ENCODE results near the gene MICALL1.

The MICALL1 gene

DNA sequence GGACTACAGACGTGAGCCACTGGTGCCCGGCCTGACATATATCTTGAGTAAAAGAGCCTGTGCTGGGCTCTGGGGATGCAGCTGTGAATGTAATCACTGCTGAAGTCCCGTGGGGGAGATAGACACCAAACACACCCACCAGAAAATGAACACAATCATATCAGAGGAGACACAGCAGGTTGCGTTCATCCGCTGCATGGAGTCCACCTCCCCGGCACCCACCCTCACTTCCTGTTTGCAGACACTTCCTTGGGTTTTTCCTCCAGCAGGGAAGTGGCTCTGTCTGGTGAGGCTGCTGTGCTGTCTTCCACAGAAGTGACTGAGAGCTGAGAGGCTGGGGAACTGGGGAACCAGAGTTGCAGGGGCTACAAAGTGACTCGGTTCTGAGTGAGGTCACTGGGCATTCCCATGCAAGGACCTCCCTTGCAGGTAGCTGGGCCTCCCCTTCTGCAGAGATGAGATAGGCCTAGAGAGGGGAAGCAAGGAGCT, 7.2 kb downstream of the MICALL1 start:
- TF ChIP-seq, protein P1, sequence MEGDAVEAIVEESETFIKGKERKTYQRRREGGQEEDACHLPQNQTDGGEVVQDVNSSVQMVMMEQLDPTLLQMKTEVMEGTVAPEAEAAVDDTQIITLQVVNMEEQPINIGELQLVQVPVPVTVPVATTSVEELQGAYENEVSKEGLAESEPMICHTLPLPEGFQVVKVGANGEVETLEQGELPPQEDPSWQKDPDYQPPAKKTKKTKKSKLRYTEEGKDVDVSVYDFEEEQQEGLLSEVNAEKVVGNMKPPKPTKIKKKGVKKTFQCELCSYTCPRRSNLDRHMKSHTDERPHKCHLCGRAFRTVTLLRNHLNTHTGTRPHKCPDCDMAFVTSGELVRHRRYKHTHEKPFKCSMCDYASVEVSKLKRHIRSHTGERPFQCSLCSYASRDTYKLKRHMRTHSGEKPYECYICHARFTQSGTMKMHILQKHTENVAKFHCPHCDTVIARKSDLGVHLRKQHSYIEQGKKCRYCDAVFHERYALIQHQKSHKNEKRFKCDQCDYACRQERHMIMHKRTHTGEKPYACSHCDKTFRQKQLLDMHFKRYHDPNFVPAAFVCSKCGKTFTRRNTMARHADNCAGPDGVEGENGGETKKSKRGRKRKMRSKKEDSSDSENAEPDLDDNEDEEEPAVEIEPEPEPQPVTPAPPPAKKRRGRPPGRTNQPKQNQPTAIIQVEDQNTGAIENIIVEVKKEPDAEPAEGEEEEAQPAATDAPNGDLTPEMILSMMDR (IDR thresholded peaks at IDR 0.05; ENCODE audit: low read depth, low read length), result no peak
- no peak overlapping the region for H3K4me3 ChIP-seq (ENCODE audit: low read depth, low read length)

GRCh38 chr22:37916311-37916710, 10.2 kb downstream of the MICALL1 start:
- no peak overlapping the region for H3K4me3 ChIP-seq (ENCODE audit: low read depth, low read length)
- TF ChIP-seq, protein P1 (IDR thresholded peaks at IDR 0.05; ENCODE audit: low read depth, low read length), result no peak

- TF ChIP-seq, protein P1 (IDR thresholded peaks at IDR 0.05; ENCODE audit: low read depth, low read length), result no peak
- H3K4me3 ChIP-seq (ENCODE audit: low read depth, low read length), result no peak overlapping the region
Observed at GRCh38 chr22:37917874-37918548, 11.9 kb downstream of the MICALL1 start.

- TF ChIP-seq, protein P1 (IDR thresholded peaks at IDR 0.05; ENCODE audit: low read depth, low read length), result no peak
- H3K4me3 ChIP-seq (ENCODE audit: low read depth, low read length), result no peak overlapping the region
Observed at GRCh38 chr22:37918580-37919270, 12.6 kb downstream of the MICALL1 start.

DNA sequence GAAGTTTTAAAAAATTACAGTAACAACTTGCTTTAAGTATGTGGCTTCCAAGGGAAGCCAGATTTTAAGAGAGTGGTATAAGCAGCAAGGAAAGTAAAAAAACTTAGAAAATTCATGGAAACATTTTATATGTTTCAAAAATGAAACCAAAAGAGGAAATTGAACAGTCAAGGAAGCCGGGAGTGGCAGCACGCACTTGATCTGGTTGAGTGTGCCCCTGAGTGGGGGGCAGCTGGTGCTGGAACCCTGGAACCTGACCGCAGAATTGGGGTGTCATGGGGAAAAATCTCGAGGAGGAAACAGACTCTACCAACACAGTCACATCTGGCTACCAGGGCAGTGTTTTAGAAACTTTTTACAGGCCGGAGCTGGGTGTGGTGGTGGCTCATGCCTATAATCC, 14.0 kb downstream of the MICALL1 start:
- no peak overlapping the region for H3K4me3 ChIP-seq (ENCODE audit: low read depth, low read length)
- TF ChIP-seq, protein P1 (IDR thresholded peaks at IDR 0.05; ENCODE audit: low read depth, low read length), result no peak

GRCh38 chr22:37922191-37922590, 16.1 kb downstream of the MICALL1 start:
- TF ChIP-seq, protein P1 (IDR thresholded peaks at IDR 0.05; ENCODE audit: low read depth, low read length), result no peak
- H3K4me3 ChIP-seq (ENCODE audit: low read depth, low read length), result no peak overlapping the region

GRCh38 chr22:37923927-37924326, 17.8 kb downstream of the MICALL1 start:
- no peak overlapping the region for H3K4me3 ChIP-seq (ENCODE audit: low read depth, low read length)
- TF ChIP-seq, protein P1 (IDR thresholded peaks at IDR 0.05; ENCODE audit: low read depth, low read length), result no peak
